ENCODE results near the gene USP6.
"Not testable (repeated sequence)": the region's sequence is repeated elsewhere in the genome, so short reads cannot be mapped to it uniquely, and the experiment has no call there.

Gene USP6

DNA sequence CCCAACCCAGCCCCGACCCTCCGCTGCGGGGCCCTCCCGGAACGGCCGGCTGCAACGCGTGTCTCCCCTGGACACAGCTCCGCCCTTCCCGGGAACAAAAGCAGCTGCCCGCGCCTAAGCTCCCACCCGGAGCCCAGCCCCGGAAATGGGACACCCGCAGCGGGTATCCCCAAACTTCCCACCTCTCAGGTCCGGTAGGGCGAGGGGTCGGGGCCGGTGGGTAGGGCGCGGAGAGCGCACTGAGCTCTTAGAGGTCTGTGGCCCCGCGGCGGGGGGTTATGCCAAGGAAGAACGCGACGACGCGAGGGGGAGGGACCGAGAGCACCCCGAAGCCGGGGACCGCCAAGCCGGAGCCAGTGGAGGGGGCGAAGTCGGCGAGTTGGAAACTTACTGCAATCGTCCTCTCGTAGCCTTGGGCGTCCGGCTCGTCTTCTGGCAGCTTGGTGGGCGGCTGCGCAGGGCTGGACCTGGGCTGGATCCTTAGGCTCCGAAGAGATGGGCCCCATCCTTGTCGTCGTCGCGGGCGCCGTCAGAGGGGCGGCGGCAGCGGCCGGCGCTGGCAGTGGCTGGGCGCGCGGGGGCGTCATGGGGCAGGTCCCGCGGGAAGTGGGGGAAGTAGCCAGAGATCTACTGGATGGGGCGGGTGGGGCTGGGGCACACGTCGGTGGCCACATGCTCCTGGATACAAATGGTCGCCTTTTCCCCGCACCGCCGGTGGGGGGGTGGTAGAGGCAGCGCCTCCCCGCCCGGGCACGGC lies 6.9 kb downstream of the USP6 start:
- DNase-seq, result peak; percentile 25

DNA sequence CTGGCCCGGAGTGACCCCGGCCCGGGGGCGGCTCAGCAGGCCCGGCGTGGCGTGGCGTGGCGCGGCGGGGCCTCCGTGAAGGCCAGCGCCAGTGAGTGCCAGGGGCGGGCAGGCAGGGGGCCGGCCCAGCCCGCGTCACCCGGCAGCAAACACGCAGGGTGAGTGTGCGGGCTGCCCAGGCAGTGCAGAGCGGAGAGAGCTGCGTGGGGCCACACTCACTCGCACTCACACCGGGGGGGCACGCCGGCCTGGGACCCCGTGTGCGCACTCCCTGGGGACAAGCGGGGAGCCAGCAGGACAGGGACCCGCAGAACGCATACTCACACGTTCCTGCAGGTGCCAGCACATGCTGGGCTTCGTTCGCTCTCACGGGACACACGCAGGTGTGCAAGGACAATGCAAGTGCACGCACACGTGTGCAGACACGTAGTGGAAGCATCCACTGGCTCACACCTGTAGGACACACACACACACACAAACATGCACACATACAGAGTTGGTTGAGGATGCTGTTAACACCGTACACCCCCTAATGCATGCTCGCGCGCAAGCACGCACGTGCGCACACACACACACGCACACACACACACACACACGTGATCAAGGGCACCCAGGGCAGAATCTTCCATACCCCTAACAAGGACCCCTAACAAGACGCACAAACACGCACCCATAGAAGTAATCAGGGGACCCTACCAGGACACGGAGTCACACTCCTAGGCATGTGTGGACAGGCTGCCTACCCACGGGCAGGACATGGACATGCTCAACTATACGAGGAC lies 7.7 kb downstream of the USP6 start:
- no peak for DNase-seq

DNA sequence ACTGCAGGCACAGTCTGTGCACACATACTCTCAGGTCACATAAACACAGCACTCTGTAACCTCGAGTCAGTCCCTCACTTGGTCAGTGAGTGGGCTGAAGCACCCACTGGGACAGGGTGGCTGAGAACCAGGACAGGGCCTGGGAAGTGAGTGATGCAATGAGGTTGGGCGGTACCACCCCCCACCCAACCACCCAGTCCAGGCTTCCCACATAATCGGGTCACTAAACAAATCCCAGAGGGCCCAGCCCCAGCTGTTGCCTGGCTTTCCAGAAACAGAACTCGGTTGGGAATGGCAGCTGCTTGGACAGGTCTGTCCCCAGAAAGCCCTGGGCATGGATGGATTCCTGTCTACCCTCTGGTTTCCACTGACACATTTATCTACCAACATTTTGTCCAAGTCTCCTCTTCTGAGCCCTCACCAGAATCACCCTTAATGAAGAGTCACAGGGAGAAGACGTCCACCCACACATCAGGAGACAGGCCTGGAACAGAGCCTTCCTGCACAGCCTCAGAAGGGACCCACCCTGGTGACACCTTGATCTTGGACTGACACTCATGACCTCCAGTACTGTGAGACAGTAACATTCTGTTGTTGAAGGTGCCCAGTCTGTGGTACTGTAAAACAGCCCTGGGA lies 8.4 kb downstream of the USP6 start:
- not testable (repeated sequence) for DNase-seq

DNA sequence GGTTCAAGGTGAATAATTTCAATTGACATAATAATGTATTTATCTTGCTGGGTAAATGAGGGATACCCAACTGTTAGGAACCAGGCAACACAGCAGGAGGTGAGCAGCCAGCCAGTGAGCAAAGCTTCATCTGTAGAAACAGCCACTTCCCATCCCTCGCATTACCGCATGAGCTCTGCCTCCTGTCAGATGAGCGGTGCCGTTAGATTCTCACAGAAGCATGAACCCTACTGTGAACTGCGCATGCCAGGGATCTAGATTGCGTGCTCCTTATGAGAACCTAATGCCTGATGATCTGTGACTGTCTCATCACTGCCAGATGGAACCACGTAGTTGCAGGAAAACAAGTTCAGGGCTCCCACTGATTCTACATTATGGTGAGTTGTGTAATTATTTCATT lies 9.1 kb downstream of the USP6 start:
- DNase-seq, result not testable (repeated sequence)

DNA sequence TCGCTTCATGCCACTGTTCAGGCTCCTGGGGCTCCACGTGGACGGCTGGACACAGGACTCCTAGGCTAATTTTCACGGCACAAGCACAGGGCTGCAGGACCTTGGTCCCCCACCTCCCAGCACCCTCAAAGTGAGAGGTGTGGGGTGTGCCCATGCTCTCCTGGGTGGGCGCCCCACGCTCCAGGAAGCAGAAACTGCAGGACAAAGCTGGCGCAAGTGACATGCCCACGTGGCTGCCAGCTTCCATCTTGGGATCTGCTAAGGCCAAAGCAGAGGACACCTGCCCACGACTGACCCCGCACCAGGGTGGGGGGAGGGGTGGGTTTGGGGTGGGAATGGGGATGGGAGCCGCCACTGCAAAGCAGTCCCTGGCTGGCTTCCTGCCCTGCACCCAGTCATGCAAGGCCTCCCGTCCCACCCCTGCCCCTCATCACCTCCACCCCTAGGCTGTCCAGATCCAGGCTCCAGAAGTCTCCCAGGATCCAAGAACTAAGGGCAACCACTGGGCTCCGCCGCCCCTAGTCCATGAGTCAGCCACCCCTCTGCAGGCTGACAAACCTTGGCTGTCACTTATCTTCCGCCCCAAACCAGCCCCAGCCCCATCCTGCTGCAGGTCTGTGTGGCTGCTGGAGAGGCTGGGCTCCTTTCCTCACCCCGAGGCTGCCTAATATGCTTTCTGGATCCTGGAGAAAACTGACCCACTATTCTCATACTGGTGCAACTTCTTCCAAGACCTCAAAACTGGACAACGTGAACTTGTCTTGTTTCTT lies 11.1 kb downstream of the USP6 start:
- no peak for DNase-seq

DNA sequence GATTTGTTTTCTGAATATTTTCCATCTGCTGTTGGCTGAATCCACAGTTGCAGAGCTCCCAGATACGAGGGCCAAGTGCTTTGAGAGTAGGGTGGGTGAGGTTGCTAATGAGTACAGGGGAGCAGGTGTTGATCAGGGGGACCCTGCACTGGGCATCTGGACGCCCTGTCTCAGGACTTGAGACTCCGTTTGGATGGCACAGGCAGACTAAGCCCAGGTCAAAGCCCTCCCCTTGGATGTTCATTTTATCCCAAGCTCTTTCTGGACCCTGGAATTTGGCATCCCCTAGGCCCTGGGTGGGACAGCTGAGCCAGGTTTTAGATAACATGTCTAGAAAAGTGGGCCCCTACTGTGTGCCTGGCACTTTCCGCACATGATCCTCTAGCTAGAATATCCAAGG lies 12.1 kb downstream of the USP6 start:
- no peak for DNase-seq

DNA sequence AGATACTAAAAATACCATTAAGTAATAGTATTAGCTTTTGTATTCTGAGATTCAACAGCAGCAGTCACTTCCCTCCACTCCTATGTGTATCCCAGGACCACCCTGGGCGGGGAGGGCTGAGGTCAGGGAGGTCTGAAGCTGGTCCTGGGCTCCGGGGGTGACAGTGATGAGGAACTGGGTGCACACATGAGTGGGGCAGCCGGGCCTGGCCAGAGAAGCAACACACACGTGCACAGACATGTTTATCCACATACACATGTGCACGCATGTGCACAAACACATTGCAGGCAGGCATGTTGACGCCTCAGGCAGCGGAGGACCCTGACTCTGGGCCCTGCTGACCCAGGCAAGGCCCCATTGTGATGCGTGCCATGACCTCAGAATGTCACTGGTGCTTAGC lies 12.6 kb downstream of the USP6 start:
- not testable (repeated sequence) for DNase-seq

DNA sequence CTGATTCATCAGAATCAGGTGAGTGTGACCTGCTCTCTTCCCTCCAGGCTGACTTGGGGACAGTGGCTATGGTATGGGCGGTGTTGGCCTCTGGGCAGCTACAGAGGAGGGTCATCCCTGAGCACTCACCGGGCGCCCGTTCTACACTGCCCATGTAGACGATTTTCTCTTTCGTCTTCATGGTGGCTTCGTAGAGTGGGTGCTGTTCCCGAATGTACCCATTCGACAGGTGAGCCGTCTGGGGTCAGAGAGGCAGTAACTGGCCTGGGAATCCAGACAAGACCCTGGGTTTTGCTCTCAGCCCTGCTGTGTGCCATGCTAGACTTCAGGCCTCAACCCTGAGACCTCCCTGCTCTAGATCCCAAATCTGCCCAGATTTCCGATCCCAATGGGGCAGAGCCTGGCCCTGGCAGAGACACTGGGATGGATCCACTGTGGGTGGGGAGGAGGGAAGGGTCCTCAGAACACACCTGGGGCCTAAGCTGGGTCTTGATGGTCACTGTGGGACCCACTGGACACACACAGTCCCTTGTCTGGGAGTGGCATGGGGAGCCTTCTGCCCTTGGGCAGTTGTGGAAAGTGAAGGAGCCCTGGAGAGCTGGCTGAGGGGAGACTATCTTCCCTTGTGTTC lies 13.2 kb downstream of the USP6 start:
- no peak for DNase-seq

DNA sequence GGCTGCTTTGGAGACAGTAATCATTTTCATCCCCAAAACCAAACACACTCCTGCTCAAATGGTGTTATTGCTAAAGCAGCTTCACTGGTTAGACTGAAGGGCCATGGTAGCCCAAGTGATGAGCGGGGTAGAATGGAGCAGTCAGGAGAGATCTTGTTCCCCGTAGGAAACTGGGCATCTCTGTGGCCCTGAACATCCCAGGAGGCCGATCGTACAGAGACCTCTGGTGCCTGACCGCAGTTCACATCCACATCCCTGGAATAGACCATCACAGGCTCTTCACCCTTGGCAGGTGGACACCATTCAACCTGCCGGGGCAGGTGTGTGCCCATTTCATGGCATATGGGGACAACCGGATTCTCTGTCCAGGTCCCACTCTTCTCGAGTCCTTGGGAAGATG lies 13.9 kb downstream of the USP6 start:
- not testable (repeated sequence) for DNase-seq

DNA sequence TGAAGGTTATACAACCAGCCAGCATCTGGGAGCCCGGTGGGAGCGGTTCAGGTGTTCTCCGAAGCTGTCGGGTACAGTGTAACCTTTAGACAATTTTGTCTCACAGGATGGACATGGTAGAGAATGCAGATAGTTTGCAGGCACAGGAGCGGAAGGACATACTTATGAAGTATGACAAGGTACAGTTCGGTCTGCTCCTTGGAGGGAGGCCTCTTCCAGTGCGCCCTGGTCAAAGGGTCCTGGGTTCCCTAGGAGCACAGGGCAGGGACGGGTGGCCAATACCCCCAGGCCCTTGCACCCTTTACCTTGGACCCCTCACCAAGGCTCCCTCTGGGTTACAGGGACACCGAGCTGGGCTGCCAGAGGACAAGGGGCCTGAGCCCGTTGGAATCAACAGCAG lies 14.4 kb downstream of the USP6 start:
- DNase-seq, result not testable (repeated sequence)

DNA sequence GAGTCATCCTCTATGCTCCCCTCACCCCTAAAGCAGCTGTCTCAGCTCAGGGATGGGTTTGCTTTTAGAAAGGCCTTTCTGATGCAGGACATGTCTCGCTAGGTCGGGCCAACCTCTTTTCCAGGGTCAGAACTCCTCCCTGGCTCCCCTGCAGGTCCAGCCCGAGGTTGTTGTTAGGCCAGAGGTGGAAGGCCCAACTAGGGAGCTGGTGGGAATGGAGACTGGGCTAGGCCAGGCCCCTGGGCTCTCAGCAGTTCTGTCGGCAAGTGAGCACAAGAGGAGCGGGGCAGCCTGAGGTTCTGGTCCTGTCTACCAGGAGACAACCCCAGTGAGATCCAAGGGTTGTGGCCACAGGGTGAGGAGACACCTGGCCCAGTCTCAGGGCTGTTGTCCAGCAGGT lies 14.9 kb downstream of the USP6 start:
- not testable (repeated sequence) for DNase-seq

DNA sequence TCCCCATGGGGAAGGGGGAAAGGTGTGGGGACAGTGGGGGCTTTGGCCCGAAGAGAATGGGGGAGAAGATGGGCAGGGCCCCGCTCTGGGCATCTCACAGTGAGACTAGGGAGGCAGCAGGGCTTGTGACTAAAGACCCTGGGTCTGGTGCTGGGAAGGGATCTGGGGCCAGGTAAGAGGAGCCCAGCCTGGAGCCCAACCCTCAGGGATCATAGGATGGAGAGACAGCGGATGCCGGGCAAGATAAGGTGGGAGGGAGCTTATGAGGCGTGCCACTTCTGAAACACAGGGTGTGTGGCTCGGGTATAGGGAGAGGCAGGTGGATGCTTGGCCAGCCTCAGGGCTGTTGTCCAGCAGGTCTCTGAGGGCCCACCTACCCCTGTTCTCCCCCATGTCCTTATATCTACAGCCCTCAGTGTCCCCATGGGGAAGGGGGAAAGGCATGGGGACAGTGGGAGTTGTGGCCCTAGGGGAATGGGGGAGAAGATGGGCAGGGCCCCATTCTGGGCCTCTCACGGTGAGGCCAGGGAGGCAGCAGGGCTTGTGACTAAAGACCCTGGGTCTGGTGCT lies 15.4 kb downstream of the USP6 start:
- no peak for DNase-seq

DNA sequence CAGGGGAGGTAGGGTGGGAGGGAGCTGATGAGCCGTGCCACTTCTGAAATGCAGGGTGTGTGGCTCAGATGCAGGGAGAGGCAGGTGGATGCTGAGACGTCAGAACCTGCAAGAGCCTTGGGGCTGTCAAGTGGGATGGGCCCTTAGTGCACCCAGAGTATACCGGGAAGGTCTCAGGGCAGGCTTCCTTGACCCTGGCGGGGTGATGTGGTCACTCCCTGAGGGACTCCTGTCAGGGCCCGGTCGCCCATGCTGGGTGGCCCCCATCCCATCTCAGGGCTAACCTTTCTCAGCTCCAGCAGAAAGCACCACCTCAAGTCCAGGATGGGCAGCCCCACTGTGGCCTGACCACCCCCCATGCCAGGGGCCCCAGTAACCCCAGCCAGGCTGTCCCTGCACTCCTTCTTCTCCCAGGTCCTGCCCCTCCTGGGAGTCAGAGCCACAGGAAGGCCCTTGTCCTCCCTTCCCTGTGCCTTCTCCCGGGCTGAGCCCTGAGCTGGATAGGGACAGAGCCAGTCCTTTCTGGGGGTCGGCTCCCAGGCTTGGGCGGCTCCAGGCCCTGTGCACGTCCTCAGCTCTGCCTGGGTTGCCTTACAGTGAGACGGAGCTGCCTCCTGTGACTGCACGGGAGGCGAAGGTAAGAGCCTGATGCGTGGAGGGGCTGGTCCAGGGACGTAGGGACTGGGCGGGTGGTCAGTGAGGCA lies 16.1 kb downstream of the USP6 start:
- not testable (repeated sequence) for DNase-seq

DNA sequence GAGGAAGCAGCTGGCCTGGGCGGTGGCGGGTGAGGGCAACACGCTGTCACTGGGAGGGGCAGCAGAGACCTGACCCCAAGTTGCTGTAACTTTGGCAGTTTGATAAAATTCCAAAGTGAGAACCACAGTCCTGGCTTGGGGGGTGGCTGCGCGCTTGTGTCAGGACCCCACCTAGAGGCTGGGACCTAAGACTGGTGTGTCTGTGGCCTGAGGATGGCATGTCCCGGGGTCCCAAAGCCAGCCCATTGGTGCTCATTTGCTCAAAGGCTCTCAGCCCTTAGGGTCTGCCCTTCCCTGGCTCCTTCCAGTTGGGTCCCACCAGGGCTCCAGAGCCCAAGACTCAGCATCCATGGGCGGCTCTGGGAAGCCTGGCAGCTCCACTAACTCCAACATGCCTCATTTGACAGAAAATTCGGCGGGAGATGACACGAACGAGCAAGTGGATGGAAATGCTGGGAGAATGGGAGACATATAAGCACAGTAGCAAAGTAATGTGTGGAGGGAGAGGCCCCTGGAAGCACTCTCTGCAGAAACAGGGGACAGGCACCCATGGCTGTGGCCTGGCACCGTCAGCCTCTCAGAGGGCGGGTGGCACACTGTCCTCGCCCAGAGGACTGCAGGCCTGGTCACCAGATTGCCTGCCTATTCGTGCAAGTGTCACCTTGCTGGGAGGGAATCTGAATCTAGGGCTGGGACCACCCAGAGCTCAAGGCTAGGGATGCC lies 16.8 kb downstream of the USP6 start:
- DNase-seq, result not testable (repeated sequence)

DNA sequence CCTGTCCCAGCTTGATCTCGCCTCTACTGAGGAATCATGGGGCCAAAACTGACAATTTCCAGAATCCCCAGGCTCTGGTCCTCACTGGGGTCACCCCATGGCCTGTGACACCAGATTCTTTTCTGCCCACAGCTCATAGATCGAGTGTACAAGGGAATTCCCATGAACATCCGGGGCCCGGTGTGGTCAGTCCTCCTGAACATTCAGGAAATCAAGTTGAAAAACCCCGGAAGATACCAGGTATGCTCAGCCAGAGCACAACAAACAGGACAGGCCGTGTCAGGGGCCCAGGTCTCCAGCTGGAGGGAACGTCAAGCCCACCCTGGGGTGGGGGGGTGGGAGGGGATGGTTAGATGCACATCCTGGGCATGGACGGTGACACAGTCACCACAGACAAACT lies 17.5 kb downstream of the USP6 start:
- DNase-seq, result no peak

DNA sequence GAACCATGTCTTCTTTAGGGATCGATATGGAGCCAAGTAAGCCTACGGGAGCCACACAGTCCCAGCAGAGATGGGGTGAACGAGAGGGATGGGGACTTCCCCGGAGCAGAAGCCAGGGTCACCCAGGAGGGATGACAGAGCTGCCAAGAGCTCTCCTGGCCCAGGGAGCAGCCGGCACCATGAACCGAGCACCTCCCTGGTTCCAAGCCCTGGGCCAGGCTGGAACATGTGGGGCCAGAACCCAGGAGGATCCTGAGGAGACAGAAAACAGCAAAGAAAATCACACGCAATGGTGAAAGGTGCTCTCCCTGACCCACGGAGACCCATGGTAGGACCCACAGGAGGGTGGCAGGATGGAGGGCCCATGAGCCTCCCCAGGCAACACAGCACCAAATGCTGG lies 18.1 kb downstream of the USP6 start:
- not testable (repeated sequence) for DNase-seq

DNA sequence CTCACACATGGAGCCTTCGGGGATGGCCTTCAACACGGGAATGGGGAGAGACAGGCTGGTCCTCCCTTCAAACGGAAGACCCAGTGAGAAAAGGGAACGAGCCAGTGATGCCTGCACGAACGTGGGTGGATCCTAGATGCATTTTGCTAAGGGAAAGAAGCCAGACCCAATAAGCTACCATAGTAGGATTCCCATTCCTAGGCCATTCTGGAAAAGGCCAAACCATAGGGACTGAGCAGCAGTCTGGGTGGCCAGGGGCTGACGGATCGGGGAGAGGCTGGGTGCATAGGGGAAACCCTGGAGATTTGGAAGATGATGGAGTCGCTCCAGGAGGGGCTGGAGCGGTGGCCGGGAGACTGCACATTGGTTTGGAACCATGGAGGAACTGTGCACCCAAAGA lies 18.7 kb downstream of the USP6 start:
- not testable (repeated sequence) for DNase-seq

DNA sequence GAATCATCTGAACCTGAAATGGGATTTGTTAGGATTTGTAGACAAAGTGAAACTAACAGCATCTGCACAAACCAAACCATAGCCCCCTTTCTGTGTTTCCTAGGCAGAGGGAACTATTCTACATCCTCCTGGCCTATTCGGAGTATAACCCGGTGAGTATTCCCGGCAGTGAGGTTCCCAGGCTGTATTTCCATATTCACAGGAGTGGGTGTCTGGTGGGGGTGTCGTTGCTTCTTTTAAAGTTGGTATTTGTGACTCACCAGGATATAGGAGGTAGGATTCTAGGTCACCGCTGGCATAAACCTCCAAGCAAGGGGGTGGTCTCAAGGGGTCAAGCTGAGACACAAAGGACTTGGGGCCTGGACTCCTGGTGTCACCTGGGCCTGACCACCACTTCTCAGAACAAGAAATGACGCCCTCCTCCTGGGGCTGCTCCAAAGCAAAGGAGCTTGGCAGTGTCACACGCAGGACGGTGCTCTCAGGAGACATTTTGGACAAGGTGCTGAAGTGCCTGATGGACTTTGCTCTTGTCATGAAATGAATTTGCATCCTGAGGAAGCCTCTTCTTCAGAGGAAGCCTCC lies 19.4 kb downstream of the USP6 start:
- not testable (repeated sequence) for DNase-seq

DNA sequence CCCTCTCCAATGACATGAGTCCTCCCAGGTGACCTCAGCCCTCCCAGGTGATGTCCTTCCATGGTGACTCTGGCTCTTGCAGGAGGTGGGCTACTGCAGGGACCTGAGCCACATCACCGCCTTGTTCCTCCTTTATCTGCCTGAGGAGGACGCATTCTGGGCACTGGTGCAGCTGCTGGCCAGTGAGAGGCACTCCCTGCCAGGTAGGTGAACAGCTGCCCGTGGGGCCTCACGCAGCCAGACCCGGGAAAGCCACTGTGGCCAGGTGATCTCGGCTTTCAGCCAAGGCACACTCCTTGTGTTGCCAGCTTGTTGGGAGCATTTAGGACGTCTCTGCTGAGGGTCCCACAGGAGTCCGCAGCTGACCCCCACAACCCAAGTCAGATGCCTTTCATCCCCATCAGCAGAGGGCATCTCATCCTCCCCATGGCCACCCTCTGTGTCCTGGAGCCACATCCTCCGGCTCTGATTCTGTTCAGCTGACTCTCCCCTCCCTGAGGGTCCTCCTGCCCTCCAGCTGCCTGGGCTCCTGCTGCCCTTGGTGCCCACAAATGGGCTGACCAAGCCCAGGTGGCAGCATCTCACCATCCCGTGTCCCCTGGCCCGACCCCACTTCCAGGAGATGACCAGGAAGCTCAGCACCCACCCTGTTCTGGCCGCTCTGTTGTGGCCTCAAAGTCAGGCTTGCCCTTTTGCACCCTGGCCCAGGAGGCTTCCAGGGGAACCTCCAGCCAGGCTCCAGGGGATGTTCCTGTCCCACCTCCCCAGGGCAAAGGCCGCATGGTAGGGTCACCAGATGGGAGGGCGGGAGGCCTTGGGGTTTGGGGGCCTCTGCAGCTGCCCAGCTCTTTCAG lies 20.1 kb downstream of the USP6 start:
- no peak for DNase-seq
